GM12873 (cell line): ENCODE results near the gene ZYX.

Source experiments
- CTCF ChIP-seq: IDR thresholded peaks from 2 replicates; pipeline ENCODE4 v1.5.1; 2012; ENCODE audit warnings: low read depth, mild to moderate bottlenecking, moderate library complexity, low read length, control low read depth; ENCODE audit not compliant: insufficient read depth; ENCODE audit errors: missing control alignments

The ZYX gene

GRCh38 chr7:143437578-143437977, 56.4 kb downstream of the ZYX start:
- TF ChIP-seq CTCF, result no peak

- no peak for TF ChIP-seq CTCF
Observed at GRCh38 chr7:143439866-143440265, 58.7 kb downstream of the ZYX start.
